ENCODE measurements around the gene GJB4. TPM values are rescaled to one million over a fixed set of nuclear protein-coding genes. Genes with fewer than 3 reads are reported as not detected.

The GJB4 gene
- total and polyA plus RNA-seq, 2 donors = 0.42 to 0.84 TPM

GRCh38 chr1:34779962-34780361 is 20.4 kb downstream of the GJB4 start:
- H3K27ac ChIP-seq (ENCODE audit: low read depth in 1 of 2, low read length in 1 of 2) = no peak overlapping the region
- no peaks in the 10 kb centered on the region for H3K36me3 ChIP-seq (ENCODE audit: control insufficient read depth in 2 of 2, insufficient read depth in 2 of 2, low read length in 1 of 2)
- H3K4me1 ChIP-seq (ENCODE audit: control insufficient read depth in 2 of 2, insufficient read depth in 2 of 2, low read length in 2 of 2) = peaks cover 0 to 2% of the 10 kb centered on the region in 2 donors
- H3K27me3 ChIP-seq (ENCODE audit: control insufficient read depth in 2 of 2, insufficient read depth in 1 of 2, low read length in 1 of 2) = peaks cover 15 to 57% of the 10 kb centered on the region in 2 donors
- no peak overlapping the region for H3K4me3 ChIP-seq (ENCODE audit: low read length in 2 of 2)
- no peaks in the 10 kb centered on the region for H3K9me3 ChIP-seq (ENCODE audit: control insufficient read depth in 2 of 2, insufficient read depth in 1 of 2, low read length in 1 of 2)
- 95% methylated on average over 5 of the region's 5 CpGs for WGBS
- DNase-seq (ENCODE audit: low read depth in 6 of 9, low spot score in 9 of 9) = no peak

GRCh38 chr1:34780528-34780927 is 21.0 kb downstream of the GJB4 start:
- 89% methylated on average over 2 of the region's 2 CpGs for WGBS
- Histone ChIP-seq H3K36me3 (ENCODE audit: control insufficient read depth in 2 of 2, insufficient read depth in 2 of 2, low read length in 1 of 2) (no peaks in the 10 kb centered on the region), H3K4me3 (ENCODE audit: low read length in 2 of 2) (no peak overlapping the region), H3K9me3 (ENCODE audit: control insufficient read depth in 2 of 2, insufficient read depth in 1 of 2, low read length in 1 of 2) (no peaks in the 10 kb centered on the region), H3K27ac (ENCODE audit: low read depth in 1 of 2, low read length in 1 of 2) (no peak overlapping the region), H3K27me3 (ENCODE audit: control insufficient read depth in 2 of 2, insufficient read depth in 1 of 2, low read length in 1 of 2) (peaks cover 15 to 60% of the 10 kb centered on the region in 2 donors), H3K4me1 (ENCODE audit: control insufficient read depth in 2 of 2, insufficient read depth in 2 of 2, low read length in 2 of 2) (peaks cover 0 to 2% of the 10 kb centered on the region in 2 donors)
- no peak for DNase-seq (ENCODE audit: low read depth in 6 of 9, low spot score in 9 of 9)

GRCh38 chr1:34781071-34781843 is 21.7 kb downstream of the GJB4 start, which contains the start of gene GJB3:
GJB3 (plus strand) TSS chr1:34781214; CDS start chr1:34784763, 3,549 bp downstream.
- Histone ChIP-seq H3K36me3 (ENCODE audit: control insufficient read depth in 2 of 2, insufficient read depth in 2 of 2, low read length in 1 of 2) (no peaks in the 10 kb centered on the region), H3K4me1 (ENCODE audit: control insufficient read depth in 2 of 2, insufficient read depth in 2 of 2, low read length in 2 of 2) (peaks cover 0 to 2% of the 10 kb centered on the region in 2 donors), H3K4me3 (ENCODE audit: low read length in 2 of 2) (peak within 1 kb of the TSS in 1 of 2 donors; percentile 26), H3K27ac (ENCODE audit: low read depth in 1 of 2, low read length in 1 of 2) (no peak within 1 kb of the TSS), H3K27me3 (ENCODE audit: control insufficient read depth in 2 of 2, insufficient read depth in 1 of 2, low read length in 1 of 2) (peaks cover 15 to 63% of the 10 kb centered on the region in 2 donors), H3K9me3 (ENCODE audit: control insufficient read depth in 2 of 2, insufficient read depth in 1 of 2, low read length in 1 of 2) (no peaks in the 10 kb centered on the region)
- no peak for DNase-seq (ENCODE audit: low read depth in 6 of 9, low spot score in 9 of 9)
- 7% methylated on average over 62 of the region's 62 CpGs for WGBS

GRCh38 chr1:34781844-34782391 is 22.4 kb downstream of the GJB4 start:
- 15% methylated on average over 18 of the region's 18 CpGs for WGBS
- H3K4me3 ChIP-seq (ENCODE audit: low read length in 2 of 2) = no peak overlapping the region
- DNase-seq (ENCODE audit: low read depth in 6 of 9, low spot score in 9 of 9) = no peak
- H3K27ac ChIP-seq (ENCODE audit: low read depth in 1 of 2, low read length in 1 of 2) = no peak overlapping the region
- H3K36me3 ChIP-seq (ENCODE audit: control insufficient read depth in 2 of 2, insufficient read depth in 2 of 2, low read length in 1 of 2) = no peaks in the 10 kb centered on the region
- H3K4me1 ChIP-seq (ENCODE audit: control insufficient read depth in 2 of 2, insufficient read depth in 2 of 2, low read length in 2 of 2) = peaks cover 0 to 2% of the 10 kb centered on the region in 2 donors
- H3K9me3 ChIP-seq (ENCODE audit: control insufficient read depth in 2 of 2, insufficient read depth in 1 of 2, low read length in 1 of 2) = no peaks in the 10 kb centered on the region
- H3K27me3 ChIP-seq (ENCODE audit: control insufficient read depth in 2 of 2, insufficient read depth in 1 of 2, low read length in 1 of 2) = peaks cover 15 to 61% of the 10 kb centered on the region in 2 donors

GRCh38 chr1:34784751-34785221 is 25.2 kb downstream of the GJB4 start:
- Histone ChIP-seq H3K27ac (ENCODE audit: low read depth in 1 of 2, low read length in 1 of 2) (no peak overlapping the region), H3K4me1 (ENCODE audit: control insufficient read depth in 2 of 2, insufficient read depth in 2 of 2, low read length in 2 of 2) (no peaks in the 10 kb centered on the region), H3K4me3 (ENCODE audit: low read length in 2 of 2) (no peak overlapping the region), H3K27me3 (ENCODE audit: control insufficient read depth in 2 of 2, insufficient read depth in 1 of 2, low read length in 1 of 2) (peaks cover 12 to 53% of the 10 kb centered on the region in 2 donors), H3K9me3 (ENCODE audit: control insufficient read depth in 2 of 2, insufficient read depth in 1 of 2, low read length in 1 of 2) (no peaks in the 10 kb centered on the region), H3K36me3 (ENCODE audit: control insufficient read depth in 2 of 2, insufficient read depth in 2 of 2, low read length in 1 of 2) (no peaks in the 10 kb centered on the region)
- 95% methylated on average over 28 of the region's 28 CpGs for WGBS
- DNase-seq (ENCODE audit: low read depth in 6 of 9, low spot score in 9 of 9) = no peak

- no peaks in the 10 kb centered on the region for H3K9me3 ChIP-seq (ENCODE audit: control insufficient read depth in 2 of 2, insufficient read depth in 1 of 2, low read length in 1 of 2)
- H3K36me3 ChIP-seq (ENCODE audit: control insufficient read depth in 2 of 2, insufficient read depth in 2 of 2, low read length in 1 of 2) = no peaks in the 10 kb centered on the region
- H3K27me3 ChIP-seq (ENCODE audit: control insufficient read depth in 2 of 2, insufficient read depth in 1 of 2, low read length in 1 of 2) = peaks cover 12 to 47% of the 10 kb centered on the region in 2 donors
- H3K27ac ChIP-seq (ENCODE audit: low read depth in 1 of 2, low read length in 1 of 2) = no peak overlapping the region
- no peak for DNase-seq (ENCODE audit: low read depth in 6 of 9, low spot score in 9 of 9)
- H3K4me1 ChIP-seq (ENCODE audit: control insufficient read depth in 2 of 2, insufficient read depth in 2 of 2, low read length in 2 of 2) = no peaks in the 10 kb centered on the region
- WGBS = 89% methylated on average over 22 of the region's 22 CpGs
- no peak overlapping the region for H3K4me3 ChIP-seq (ENCODE audit: low read length in 2 of 2)
Measured at GRCh38 chr1:34785231-34785874, 25.8 kb downstream of the GJB4 start.

- Histone ChIP-seq H3K27ac (ENCODE audit: low read depth in 1 of 2, low read length in 1 of 2) (no peak overlapping the region), H3K4me3 (ENCODE audit: low read length in 2 of 2) (no peak overlapping the region), H3K27me3 (ENCODE audit: control insufficient read depth in 2 of 2, insufficient read depth in 1 of 2, low read length in 1 of 2) (peaks cover 12 to 46% of the 10 kb centered on the region in 2 donors), H3K9me3 (ENCODE audit: control insufficient read depth in 2 of 2, insufficient read depth in 1 of 2, low read length in 1 of 2) (no peaks in the 10 kb centered on the region), H3K36me3 (ENCODE audit: control insufficient read depth in 2 of 2, insufficient read depth in 2 of 2, low read length in 1 of 2) (no peaks in the 10 kb centered on the region), H3K4me1 (ENCODE audit: control insufficient read depth in 2 of 2, insufficient read depth in 2 of 2, low read length in 2 of 2) (no peaks in the 10 kb centered on the region)
- DNase-seq (ENCODE audit: low read depth in 6 of 9, low spot score in 9 of 9) = no peak
- WGBS = 72% methylated on average over 4 of the region's 4 CpGs
Measured at GRCh38 chr1:34785875-34786470, 26.4 kb downstream of the GJB4 start.

- DNase-seq (ENCODE audit: low read depth in 6 of 9, low spot score in 9 of 9) = peak; percentile 25 to 71 (median 41)
- no peak overlapping the region for H3K27ac ChIP-seq (ENCODE audit: low read depth in 1 of 2, low read length in 1 of 2)
- H3K36me3 ChIP-seq (ENCODE audit: control insufficient read depth in 2 of 2, insufficient read depth in 2 of 2, low read length in 1 of 2) = no peaks in the 10 kb centered on the region
- H3K4me3 ChIP-seq (ENCODE audit: low read length in 2 of 2) = no peak overlapping the region
- H3K4me1 ChIP-seq (ENCODE audit: control insufficient read depth in 2 of 2, insufficient read depth in 2 of 2, low read length in 2 of 2) = no peaks in the 10 kb centered on the region
- WGBS = 56% methylated on average over 14 of the region's 14 CpGs
- H3K27me3 ChIP-seq (ENCODE audit: control insufficient read depth in 2 of 2, insufficient read depth in 1 of 2, low read length in 1 of 2) = peaks cover 6 to 46% of the 10 kb centered on the region in 2 donors
- no peaks in the 10 kb centered on the region for H3K9me3 ChIP-seq (ENCODE audit: control insufficient read depth in 2 of 2, insufficient read depth in 1 of 2, low read length in 1 of 2)
Measured at GRCh38 chr1:34786521-34787325, 27.2 kb downstream of the GJB4 start.
